Left ventricle myocardium inferior (tissue), 1 donor: Measurements from ENCODE around the gene PSMA8. TPM values are rescaled to one million over a fixed set of nuclear protein-coding genes. Genes with fewer than 3 reads are reported as not detected.
"Not testable (repeated sequence)": the region's sequence is repeated elsewhere in the genome, so short reads cannot be mapped to it uniquely, and the experiment has no call there.

ENCODE experiments used
- DNase-seq: peaks from one replicate; pipeline ENCODE4 v3.0.0-alpha.2; 2020
- H3K27ac ChIP-seq: fragments of 200-600 bp; replicated peaks from 2 replicates; pipeline ENCODE4 v1.8.0; 2021
- H3K27me3 ChIP-seq: fragments of 200-600 bp; 2 replicates; pipeline ENCODE4 v1.8.0; 2021; ENCODE audit warnings: low read depth
- H3K36me3 ChIP-seq: fragments of 200-600 bp; 2 replicates; pipeline ENCODE4 v1.8.0; 2021
- H3K4me1 ChIP-seq: fragments of 200-600 bp; 2 replicates; pipeline ENCODE4 v1.8.0; 2021
- H3K4me3 ChIP-seq: fragments of 200-600 bp; 2 replicates; pipeline ENCODE4 v1.8.0; 2021; ENCODE audit warnings: mild to moderate bottlenecking, moderate library complexity
- H3K9me3 ChIP-seq: fragments of 200-600 bp; replicated peaks from 2 replicates; pipeline ENCODE4 v1.8.0; 2021
- CTCF ChIP-seq: fragments of 200-600 bp; IDR thresholded peaks from 2 replicates; pipeline ENCODE4 v1.8.0; 2021; ENCODE audit warnings: antibody characterized with exemption, mild to moderate bottlenecking, borderline replicate concordance
- intact Hi-C: fragments of 100-400 bp; cut with micrococcal nuclease; formaldehyde crosslinking; loops from one replicate; pipeline ENCODE4 v1.11.0; 2022
- total RNA-seq: library from RNA; stranded (reverse); fragmentation: NEBNext Ultra II Directional; extraction: Animal tissue kit (Norgen Biotek cat#: 25700); gene quantifications from one replicate; pipeline ENCODE4 v1.2.1, GENCODE V29; 2021
- donor health status: DM: no; HTN: yes; CAD: no; lungs with severe emphysema.

PSMA8 gene
- total RNA-seq, 1 donor from 2014 or later = not detected

- Histone ChIP-seq H3K27me3 (peaks cover 8% of the 10 kb centered on the region), H3K4me3 (no peak overlapping the region), H3K27ac (no peak overlapping the region), H3K9me3 (no peaks in the 10 kb centered on the region), H3K4me1 (no peaks in the 10 kb centered on the region), H3K36me3 (no peaks in the 10 kb centered on the region)
- no peak for DNase-seq
- TF ChIP-seq CTCF = no peak
- intact Hi-C loops = no loop called here
Measured at GRCh38 chr18:26135548-26135947, 1.9 kb downstream of the PSMA8 start.

GRCh38 chr18:26157326-26157725 lies 23.7 kb downstream of the PSMA8 start:
- no peak for DNase-seq
- H3K36me3 ChIP-seq = no peaks in the 10 kb centered on the region
- H3K27ac ChIP-seq = no peak overlapping the region
- intact Hi-C loops = no loop called here
- no peaks in the 10 kb centered on the region for H3K27me3 ChIP-seq
- H3K4me1 ChIP-seq = no peaks in the 10 kb centered on the region
- no peak for TF ChIP-seq CTCF
- no peak overlapping the region for H3K4me3 ChIP-seq
- no peaks in the 10 kb centered on the region for H3K9me3 ChIP-seq

- Histone ChIP-seq H3K9me3 (no peaks in the 10 kb centered on the region), H3K27me3 (no peaks in the 10 kb centered on the region), H3K27ac (no peak overlapping the region), H3K36me3 (no peaks in the 10 kb centered on the region), H3K4me1 (no peaks in the 10 kb centered on the region), H3K4me3 (no peak overlapping the region)
- no peak for DNase-seq
- peak; percentile 34 for TF ChIP-seq CTCF
- intact Hi-C loops = no loop called here
Measured at GRCh38 chr18:26159353-26159752, 25.7 kb downstream of the PSMA8 start.

GRCh38 chr18:26164571-26164970 lies 30.9 kb downstream of the PSMA8 start:
- Histone ChIP-seq H3K27me3 (no peaks in the 10 kb centered on the region), H3K4me3 (no peak overlapping the region), H3K36me3 (no peaks in the 10 kb centered on the region), H3K9me3 (no peaks in the 10 kb centered on the region), H3K27ac (no peak overlapping the region), H3K4me1 (no peaks in the 10 kb centered on the region)
- TF ChIP-seq CTCF = no peak
- intact Hi-C loops = no loop called here
- no peak for DNase-seq

- H3K4me1 ChIP-seq, H3K9me3 ChIP-seq, H3K36me3 ChIP-seq, DNase-seq, H3K27ac ChIP-seq, H3K27me3 ChIP-seq, H3K4me3 ChIP-seq, intact Hi-C loops: not testable (repeated sequence)
Measured at GRCh38 chr18:26167592-26167991, 33.9 kb downstream of the PSMA8 start.

- no peak for DNase-seq
- H3K27ac ChIP-seq = no peak overlapping the region
- H3K4me3 ChIP-seq = no peak overlapping the region
- H3K9me3 ChIP-seq = no peaks in the 10 kb centered on the region
- intact Hi-C loops = no loop called here
- no peaks in the 10 kb centered on the region for H3K36me3 ChIP-seq
- no peaks in the 10 kb centered on the region for H3K4me1 ChIP-seq
- TF ChIP-seq CTCF = no peak
- peaks cover 5% of the 10 kb centered on the region for H3K27me3 ChIP-seq
Measured at GRCh38 chr18:26175481-26175880, 41.8 kb downstream of the PSMA8 start.
